ENCODE measurements around the gene HOXC10.

- TF ChIP-seq EZH2 (IDR thresholded peaks at IDR 0.05; ENCODE audit: borderline replicate concordance, low read depth, low read length, severe bottlenecking): no peak
- TF ChIP-seq, protein P1, sequence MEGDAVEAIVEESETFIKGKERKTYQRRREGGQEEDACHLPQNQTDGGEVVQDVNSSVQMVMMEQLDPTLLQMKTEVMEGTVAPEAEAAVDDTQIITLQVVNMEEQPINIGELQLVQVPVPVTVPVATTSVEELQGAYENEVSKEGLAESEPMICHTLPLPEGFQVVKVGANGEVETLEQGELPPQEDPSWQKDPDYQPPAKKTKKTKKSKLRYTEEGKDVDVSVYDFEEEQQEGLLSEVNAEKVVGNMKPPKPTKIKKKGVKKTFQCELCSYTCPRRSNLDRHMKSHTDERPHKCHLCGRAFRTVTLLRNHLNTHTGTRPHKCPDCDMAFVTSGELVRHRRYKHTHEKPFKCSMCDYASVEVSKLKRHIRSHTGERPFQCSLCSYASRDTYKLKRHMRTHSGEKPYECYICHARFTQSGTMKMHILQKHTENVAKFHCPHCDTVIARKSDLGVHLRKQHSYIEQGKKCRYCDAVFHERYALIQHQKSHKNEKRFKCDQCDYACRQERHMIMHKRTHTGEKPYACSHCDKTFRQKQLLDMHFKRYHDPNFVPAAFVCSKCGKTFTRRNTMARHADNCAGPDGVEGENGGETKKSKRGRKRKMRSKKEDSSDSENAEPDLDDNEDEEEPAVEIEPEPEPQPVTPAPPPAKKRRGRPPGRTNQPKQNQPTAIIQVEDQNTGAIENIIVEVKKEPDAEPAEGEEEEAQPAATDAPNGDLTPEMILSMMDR (IDR thresholded peaks at IDR 0.05; ENCODE audit: extremely low read depth in 1 of 2, insufficient read depth in 1 of 2, low read depth in 1 of 2, low read length in 2 of 2): no peak
- TF ChIP-seq, protein P2, sequence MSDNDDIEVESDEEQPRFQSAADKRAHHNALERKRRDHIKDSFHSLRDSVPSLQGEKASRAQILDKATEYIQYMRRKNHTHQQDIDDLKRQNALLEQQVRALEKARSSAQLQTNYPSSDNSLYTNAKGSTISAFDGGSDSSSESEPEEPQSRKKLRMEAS (IDR thresholded peaks at IDR 0.05; ENCODE audit: insufficient read depth, insufficient read length): no peak
- no peak for TF ChIP-seq POLR2AphosphoS5 (IDR thresholded peaks at IDR 0.05; ENCODE audit: insufficient read depth, low read depth, low read length)
- no peak for TF ChIP-seq POLR2A (IDR thresholded peaks at IDR 0.05; ENCODE audit: low read depth, low read length)
- TF ChIP-seq FOS (IDR thresholded peaks at IDR 0.05; ENCODE audit: borderline replicate concordance, insufficient read depth, low read length): no peak
- no peak for TF ChIP-seq GATA2 (IDR thresholded peaks at IDR 0.05; ENCODE audit: insufficient read depth, insufficient read length, low read depth, low read length)
Measured at GRCh38 chr12:53937596-53938325, 47.2 kb upstream of the HOXC10 start.

Data from endothelial cell of umbilical vein (primary cell).